ENCODE results near the gene FAM3A.

DNA sequence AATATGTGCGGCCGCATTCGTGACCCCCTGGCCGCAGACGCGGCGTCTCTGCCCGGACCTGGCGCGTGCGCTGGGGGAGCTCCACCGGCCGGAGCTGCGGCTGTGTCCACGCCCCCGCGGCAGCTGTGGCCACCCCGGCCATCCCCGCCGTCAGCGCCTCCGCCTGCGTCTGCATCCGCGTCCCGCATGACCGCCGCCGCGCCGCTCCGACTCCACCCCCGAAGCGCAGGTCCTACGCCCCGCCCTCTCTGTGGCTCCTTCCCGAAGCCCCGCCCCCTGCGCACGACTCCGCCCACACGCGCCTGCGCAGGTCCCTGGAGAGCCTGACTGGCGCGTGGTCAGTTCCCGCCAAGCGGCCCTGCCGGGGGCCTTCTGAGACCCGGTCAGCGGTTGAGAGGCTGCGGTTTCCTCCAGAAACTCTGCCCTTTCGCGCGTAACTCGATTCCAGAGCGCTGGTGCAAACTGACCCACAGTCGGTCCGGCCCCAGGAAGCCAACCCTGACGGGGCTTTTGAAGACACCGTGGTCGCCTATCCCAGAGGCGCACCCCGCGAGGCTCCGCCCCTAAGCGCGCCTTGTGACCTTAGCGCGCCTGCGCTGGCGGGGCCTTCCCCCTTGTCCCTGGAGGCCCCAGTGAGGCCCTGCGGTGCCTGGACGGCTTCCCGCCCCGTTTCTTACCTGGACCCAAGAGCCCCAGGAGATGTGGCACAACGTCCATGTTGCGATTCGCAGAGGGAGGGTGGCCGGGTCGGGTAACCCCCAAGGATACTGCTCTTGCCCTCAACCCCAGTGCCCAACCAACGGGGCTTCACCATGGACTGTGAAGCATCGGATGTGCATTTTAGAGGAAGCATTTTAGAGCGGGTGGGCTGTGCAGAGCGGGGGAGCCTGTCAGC, 37.1 kb downstream of the FAM3A start, which contains the start of gene LAGE3:
- TF ChIP-seq, protein P1, sequence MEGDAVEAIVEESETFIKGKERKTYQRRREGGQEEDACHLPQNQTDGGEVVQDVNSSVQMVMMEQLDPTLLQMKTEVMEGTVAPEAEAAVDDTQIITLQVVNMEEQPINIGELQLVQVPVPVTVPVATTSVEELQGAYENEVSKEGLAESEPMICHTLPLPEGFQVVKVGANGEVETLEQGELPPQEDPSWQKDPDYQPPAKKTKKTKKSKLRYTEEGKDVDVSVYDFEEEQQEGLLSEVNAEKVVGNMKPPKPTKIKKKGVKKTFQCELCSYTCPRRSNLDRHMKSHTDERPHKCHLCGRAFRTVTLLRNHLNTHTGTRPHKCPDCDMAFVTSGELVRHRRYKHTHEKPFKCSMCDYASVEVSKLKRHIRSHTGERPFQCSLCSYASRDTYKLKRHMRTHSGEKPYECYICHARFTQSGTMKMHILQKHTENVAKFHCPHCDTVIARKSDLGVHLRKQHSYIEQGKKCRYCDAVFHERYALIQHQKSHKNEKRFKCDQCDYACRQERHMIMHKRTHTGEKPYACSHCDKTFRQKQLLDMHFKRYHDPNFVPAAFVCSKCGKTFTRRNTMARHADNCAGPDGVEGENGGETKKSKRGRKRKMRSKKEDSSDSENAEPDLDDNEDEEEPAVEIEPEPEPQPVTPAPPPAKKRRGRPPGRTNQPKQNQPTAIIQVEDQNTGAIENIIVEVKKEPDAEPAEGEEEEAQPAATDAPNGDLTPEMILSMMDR (IDR thresholded peaks at IDR 0.05; ENCODE audit: poor library complexity, severe bottlenecking), result no peak
- TF ChIP-seq, protein P2, sequence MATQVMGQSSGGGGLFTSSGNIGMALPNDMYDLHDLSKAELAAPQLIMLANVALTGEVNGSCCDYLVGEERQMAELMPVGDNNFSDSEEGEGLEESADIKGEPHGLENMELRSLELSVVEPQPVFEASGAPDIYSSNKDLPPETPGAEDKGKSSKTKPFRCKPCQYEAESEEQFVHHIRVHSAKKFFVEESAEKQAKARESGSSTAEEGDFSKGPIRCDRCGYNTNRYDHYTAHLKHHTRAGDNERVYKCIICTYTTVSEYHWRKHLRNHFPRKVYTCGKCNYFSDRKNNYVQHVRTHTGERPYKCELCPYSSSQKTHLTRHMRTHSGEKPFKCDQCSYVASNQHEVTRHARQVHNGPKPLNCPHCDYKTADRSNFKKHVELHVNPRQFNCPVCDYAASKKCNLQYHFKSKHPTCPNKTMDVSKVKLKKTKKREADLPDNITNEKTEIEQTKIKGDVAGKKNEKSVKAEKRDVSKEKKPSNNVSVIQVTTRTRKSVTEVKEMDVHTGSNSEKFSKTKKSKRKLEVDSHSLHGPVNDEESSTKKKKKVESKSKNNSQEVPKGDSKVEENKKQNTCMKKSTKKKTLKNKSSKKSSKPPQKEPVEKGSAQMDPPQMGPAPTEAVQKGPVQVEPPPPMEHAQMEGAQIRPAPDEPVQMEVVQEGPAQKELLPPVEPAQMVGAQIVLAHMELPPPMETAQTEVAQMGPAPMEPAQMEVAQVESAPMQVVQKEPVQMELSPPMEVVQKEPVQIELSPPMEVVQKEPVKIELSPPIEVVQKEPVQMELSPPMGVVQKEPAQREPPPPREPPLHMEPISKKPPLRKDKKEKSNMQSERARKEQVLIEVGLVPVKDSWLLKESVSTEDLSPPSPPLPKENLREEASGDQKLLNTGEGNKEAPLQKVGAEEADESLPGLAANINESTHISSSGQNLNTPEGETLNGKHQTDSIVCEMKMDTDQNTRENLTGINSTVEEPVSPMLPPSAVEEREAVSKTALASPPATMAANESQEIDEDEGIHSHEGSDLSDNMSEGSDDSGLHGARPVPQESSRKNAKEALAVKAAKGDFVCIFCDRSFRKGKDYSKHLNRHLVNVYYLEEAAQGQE (IDR thresholded peaks at IDR 0.05; ENCODE audit: borderline replicate concordance), result no peak
- TF ChIP-seq EP300 (conservative IDR thresholded peaks at IDR 0.05; ENCODE audit: poor library complexity, severe bottlenecking), result no peak
- no peak for TF ChIP-seq EZH2 (IDR thresholded peaks at IDR 0.05; ENCODE audit: borderline replicate concordance, insufficient read depth, low read length, poor library complexity, severe bottlenecking)
- TF ChIP-seq TAF1 (IDR thresholded peaks at IDR 0.05; ENCODE audit: low read depth), result no peak
- no peak for TF ChIP-seq SMC3 (conservative IDR thresholded peaks at IDR 0.05; ENCODE audit: poor library complexity)

All from neural cell (in vitro differentiated cells).